Endometrial microvascular endothelial cells (primary cell): ENCODE data around the gene TRAPPC2. TPM values are rescaled to one million over a fixed set of nuclear protein-coding genes. Genes with fewer than 3 reads are reported as not detected.
"Not testable (repeated sequence)": the region's sequence is repeated elsewhere in the genome, so short reads cannot be mapped to it uniquely, and the experiment has no call there.

Source experiments
- in situ Hi-C: cut with HindIII; loops from 2 replicates; pipeline ENCODE4 v1.10.0; 2017; ENCODE audit warnings: low sequenced_read_pairs, low pct_unique_long_range_greater_than_20kb; ENCODE audit errors: inconsistent ontology term
- total RNA-seq: library from RNA; depleted of rRNA; stranded (reverse); fragments of >200 nt; gene quantifications from one replicate; pipeline ENCODE4 v1.2.3, GENCODE V29; 2015; ENCODE audit errors: inconsistent ontology term

The TRAPPC2 gene
- total RNA-seq, 1 donor from 2014 or later = 9.3 TPM

- in situ Hi-C loops = no loop called here
Observed at GRCh38 chrX:13685126-13685763, 49.2 kb downstream of the TRAPPC2 start.

- in situ Hi-C loops = no loop called here
Observed at GRCh38 chrX:13684361-13684760, 50.1 kb downstream of the TRAPPC2 start.

DNA sequence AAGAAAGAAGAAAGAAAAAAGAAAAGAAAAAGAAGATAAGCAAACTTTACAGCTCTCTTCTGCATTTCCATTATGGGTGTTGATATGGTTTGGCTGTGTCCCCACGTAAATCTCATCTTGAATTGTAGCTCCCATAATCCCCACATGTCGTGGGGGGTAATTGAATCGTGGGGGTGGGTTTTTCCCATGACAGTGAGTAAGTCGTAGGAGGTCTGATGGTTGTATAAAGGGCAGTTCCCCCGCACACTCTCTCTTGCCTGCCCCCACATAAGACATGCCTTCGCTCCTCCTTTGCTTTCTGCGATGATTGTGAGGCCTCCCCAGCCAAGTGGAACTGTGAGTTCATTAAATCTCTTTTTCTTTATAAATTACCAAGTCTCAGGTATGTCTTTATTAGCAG lies 52.8 kb downstream of the TRAPPC2 start:
- in situ Hi-C loops = no loop called here

GRCh38 chrX:13679700-13680099 lies 54.7 kb downstream of the TRAPPC2 start:
- in situ Hi-C loops = not testable (repeated sequence)

DNA sequence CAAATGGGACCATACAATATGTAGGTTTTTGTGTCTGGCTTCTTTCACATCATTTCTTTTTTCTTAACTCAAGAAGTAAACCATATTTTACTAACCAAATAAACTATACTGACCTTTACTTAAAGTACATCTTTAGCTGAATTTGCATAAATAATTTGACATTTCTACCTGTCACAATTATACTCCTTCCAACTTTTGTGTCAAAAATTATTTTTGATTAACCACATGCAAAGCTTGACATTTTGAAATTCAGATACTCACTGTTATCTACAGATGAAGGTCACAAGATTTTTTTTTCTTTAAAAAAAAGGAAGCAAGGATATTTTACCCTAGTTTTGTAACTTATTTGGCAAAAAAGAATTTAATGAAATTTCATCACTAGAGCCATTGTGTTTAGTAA lies 57.5 kb downstream of the TRAPPC2 start:
- in situ Hi-C loops = no loop called here

- in situ Hi-C loops = no loop called here
Observed at GRCh38 chrX:13673016-13673415, 61.4 kb downstream of the TRAPPC2 start.

DNA sequence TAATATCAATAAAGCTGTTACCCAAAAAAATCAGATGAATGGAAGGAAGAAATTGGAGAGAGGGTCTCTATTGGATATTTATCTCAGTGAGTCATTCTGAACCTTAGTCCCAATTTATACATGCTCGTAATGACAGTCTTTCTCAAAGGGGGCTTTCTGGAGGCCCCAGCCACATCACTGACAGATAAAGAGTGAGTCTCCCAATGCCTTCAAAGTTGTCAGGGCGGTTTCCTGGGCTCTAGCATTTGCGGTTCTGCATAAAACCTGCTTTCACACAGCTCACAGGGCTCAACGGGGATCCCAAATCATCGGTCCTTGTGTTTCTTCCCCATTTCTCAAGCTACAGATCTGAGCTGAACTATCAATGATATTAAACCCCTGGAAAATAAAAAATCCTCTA lies 64.2 kb downstream of the TRAPPC2 start:
- in situ Hi-C loops = no loop called here

GRCh38 chrX:13669755-13670154 lies 64.7 kb downstream of the TRAPPC2 start:
- in situ Hi-C loops = not testable (repeated sequence)

GRCh38 chrX:13669246-13669737 lies 65.1 kb downstream of the TRAPPC2 start:
- in situ Hi-C loops = no loop called here

GRCh38 chrX:13667919-13668318 lies 66.5 kb downstream of the TRAPPC2 start:
- in situ Hi-C loops = no loop called here

- in situ Hi-C loops = no loop called here
Observed at GRCh38 chrX:13666836-13667235, 67.6 kb downstream of the TRAPPC2 start.

DNA sequence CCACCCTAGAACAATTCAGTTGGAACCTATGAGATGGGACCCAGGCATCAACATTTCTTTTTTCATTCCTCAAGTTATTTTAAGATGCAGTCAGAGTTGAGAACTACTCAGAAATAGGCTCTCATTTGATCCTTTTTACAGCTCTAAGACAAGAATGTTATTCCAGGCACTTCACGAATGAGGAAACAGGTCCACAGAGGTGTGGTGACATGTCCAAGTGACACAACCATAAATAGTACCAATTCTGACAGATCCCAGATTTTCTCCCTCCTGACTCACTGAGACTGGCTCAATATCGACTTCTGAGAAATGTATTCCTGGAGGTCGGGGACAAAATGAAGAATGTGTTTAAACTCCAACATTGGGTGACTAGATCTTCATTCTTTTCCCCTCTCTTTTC lies 70.4 kb downstream of the TRAPPC2 start:
- in situ Hi-C loops = no loop called here

DNA sequence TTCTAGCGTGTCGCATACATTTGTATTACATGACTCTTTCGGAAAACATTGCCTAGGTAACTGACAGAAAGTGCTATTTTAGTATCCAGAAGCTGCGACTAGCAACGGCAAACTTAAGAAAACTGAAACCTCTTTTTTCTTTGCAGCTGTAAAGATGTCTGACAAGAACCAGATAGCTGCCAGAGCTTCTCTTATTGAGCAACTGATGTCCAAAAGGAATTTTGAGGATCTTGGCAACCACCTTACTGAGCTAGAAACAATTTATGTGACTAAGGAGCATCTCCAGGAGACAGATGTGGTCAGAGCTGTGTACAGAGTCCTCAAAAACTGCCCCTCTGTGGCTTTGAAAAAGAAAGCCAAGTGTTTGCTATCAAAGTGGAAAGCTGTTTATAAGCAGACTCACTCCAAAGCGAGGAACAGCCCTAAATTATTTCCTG lies 72.0 kb downstream of the TRAPPC2 start:
- in situ Hi-C loops = no loop called here

Other genes starting within 250 kb of the TRAPPC2 start
- gene EGFL6, start 165.0 kb downstream of the TRAPPC2 start, total RNA-seq = not detected
- gene TCEANC, start 81.5 kb downstream of the TRAPPC2 start, total RNA-seq = 1.4 TPM
- 27.9 TPM for gene RAB9A, start 45.5 kb downstream of the TRAPPC2 start, total RNA-seq
- 8.4 TPM for gene OFD1, start 128 bp upstream of the TRAPPC2 start, total RNA-seq
- not detected for gene GPM6B, start 82.5 kb upstream of the TRAPPC2 start, total RNA-seq